Endothelial cell (in vitro differentiated cells): ENCODE data around the gene KAT2B. TPM values are rescaled to one million over a fixed set of nuclear protein-coding genes. Genes with fewer than 3 reads are reported as not detected.

ENCODE experiments used
- DNase-seq: peaks from one replicate; pipeline ENCODE4 v3.0.0; 2021; ENCODE audit warnings: low spot score
- H3K27ac Mint-ChIP-seq: one replicate; pipeline ENCODE4 v1.8.0; 2021; ENCODE audit warnings: mixed read lengths, inconsistent platforms; ENCODE audit not compliant: unreplicated experiment
- H3K27me3 Mint-ChIP-seq: one replicate; pipeline ENCODE4 v1.8.0; 2021; ENCODE audit warnings: mild to moderate bottlenecking, moderate library complexity, mixed read lengths, inconsistent platforms; ENCODE audit not compliant: unreplicated experiment
- H3K36me3 Mint-ChIP-seq: one replicate; pipeline ENCODE4 v1.8.0; 2021; ENCODE audit warnings: mild to moderate bottlenecking, low read depth, mixed read lengths, inconsistent platforms; ENCODE audit not compliant: unreplicated experiment
- H3K4me1 Mint-ChIP-seq: one replicate; pipeline ENCODE4 v1.8.0; 2021; ENCODE audit warnings: mild to moderate bottlenecking, mixed read lengths, inconsistent platforms; ENCODE audit not compliant: unreplicated experiment
- H3K4me3 Mint-ChIP-seq: one replicate; pipeline ENCODE4 v1.8.0; 2021; ENCODE audit warnings: mild to moderate bottlenecking, mixed read lengths, inconsistent platforms; ENCODE audit not compliant: unreplicated experiment
- H3K9me3 Mint-ChIP-seq: one replicate; pipeline ENCODE4 v1.8.0; 2021; ENCODE audit warnings: mixed read lengths, inconsistent platforms; ENCODE audit not compliant: unreplicated experiment
- total RNA-seq: library from RNA; stranded (reverse); fragmentation: NEBNext Ultra II Directional; extraction: Animal tissue kit (Norgen Biotek cat#: 25700); gene quantifications from one replicate; pipeline ENCODE4 v1.2.1, GENCODE V29; 2021; ENCODE audit not compliant: unreplicated experiment
- TF ChIP-seq, protein P1 (sequence below): fragments of 200-600 bp; sonication (generic); IDR thresholded peaks from one replicate; pipeline ENCODE4 v1.5.0; 2021; ENCODE audit warnings: antibody characterized with exemption; ENCODE audit not compliant: unreplicated experiment

KAT2B gene
- total RNA-seq, 1 donor from 2014 or later: 15.9 TPM

DNA sequence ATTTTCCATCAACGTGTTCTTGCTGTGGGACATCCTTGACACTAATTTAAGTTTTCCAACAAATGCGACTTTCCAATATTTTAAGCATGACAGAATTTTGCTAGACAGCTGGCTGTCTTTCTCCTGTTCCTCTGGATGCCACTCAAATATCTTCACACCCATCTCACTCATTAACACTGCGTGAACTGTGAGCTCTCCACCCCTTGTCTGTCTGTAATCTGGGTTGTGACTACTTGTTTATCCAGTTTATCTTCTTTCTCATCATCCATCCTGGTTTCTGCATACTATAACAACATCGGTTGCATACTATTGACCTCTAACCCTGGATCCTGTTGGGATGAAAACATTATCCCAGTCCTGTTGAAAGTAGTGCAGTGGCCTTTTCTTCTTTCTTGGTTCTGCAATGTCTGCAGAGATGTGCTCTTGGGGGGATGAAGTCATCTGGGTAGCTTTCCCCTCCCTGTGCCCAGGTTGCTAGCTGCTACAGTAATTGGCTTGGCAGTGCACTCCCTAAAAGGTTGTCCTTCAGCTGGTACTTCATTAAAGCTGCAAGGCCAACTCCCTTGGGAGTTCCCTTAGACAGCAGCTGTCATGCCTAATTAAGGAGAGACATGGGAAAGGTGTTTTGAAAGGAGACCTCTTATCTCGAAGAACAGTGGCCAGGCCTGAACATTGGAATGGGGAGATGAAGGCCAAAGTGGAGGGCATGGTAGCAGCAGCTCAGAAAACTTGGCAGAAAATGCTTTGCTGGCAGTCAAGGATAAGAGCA lies 24.7 kb downstream of the KAT2B start:
- Mint-ChIP-seq H3K27me3 (peaks cover 2% of the 10 kb centered on the region), H3K4me1 (no peaks in the 10 kb centered on the region), H3K27ac (no peak overlapping the region), H3K4me3 (no peak overlapping the region), H3K9me3 (no peaks in the 10 kb centered on the region), H3K36me3 (peaks cover under 1% of the 10 kb centered on the region)
- TF ChIP-seq, protein P1, sequence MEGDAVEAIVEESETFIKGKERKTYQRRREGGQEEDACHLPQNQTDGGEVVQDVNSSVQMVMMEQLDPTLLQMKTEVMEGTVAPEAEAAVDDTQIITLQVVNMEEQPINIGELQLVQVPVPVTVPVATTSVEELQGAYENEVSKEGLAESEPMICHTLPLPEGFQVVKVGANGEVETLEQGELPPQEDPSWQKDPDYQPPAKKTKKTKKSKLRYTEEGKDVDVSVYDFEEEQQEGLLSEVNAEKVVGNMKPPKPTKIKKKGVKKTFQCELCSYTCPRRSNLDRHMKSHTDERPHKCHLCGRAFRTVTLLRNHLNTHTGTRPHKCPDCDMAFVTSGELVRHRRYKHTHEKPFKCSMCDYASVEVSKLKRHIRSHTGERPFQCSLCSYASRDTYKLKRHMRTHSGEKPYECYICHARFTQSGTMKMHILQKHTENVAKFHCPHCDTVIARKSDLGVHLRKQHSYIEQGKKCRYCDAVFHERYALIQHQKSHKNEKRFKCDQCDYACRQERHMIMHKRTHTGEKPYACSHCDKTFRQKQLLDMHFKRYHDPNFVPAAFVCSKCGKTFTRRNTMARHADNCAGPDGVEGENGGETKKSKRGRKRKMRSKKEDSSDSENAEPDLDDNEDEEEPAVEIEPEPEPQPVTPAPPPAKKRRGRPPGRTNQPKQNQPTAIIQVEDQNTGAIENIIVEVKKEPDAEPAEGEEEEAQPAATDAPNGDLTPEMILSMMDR: no peak
- no peak for DNase-seq

DNA sequence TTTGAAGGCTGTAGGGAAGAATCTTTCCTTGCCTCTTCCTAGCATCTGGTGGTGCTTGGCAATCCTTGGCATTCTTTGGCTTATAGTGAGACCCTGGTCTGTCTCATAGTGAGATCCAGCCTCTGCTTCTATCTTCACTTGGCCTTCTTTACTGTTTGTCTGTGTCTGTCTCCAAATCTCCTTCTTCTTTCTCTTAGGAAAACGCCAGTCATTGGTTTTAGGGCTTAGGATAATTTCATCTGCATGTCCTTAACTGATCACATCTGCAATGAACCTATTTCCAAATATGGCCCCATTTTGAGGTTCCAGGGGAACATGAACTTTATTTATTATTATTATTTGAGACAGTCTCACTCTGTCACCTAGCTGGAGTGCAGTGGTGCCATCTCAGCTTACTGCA lies 25.8 kb downstream of the KAT2B start:
- Mint-ChIP-seq H3K36me3 (no peaks in the 10 kb centered on the region), H3K27ac (no peak overlapping the region), H3K9me3 (no peaks in the 10 kb centered on the region), H3K27me3 (no peaks in the 10 kb centered on the region), H3K4me1 (no peaks in the 10 kb centered on the region), H3K4me3 (no peak overlapping the region)
- TF ChIP-seq, protein P1: no peak
- no peak for DNase-seq

DNA sequence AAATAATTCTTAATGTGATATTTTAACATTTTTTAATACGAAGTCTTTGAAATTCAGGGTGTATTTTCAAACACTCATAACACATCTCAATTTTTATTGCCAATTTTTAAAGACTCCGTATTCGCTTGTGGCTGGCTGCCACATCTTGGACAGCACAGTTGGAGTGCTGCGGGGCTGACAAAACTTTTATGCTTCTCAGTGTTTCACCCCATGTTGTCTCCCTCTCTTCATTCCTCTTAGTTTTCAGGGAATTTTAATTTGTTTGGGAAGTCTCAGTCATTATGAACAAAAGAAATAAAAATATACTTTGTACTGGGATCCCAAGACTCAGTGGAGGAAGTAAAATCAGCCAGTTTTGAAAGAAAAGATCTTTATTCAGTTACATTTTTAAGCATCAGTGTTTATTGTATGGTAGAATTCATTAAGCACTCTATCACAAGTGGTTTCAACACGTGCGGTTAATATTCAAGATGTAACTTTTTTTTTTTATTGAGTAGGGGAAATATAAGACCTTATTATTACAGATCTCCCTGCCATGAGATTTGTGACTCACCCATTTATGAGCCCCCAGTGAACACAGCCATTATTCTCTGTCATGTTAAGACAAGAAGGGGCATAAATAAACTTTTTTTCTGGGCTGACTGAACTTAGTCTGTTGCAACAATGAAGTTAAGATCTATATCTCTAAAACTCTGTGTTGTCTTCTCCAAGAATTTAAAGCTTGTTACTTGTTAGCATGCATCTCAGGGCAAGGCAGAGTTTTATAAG lies 26.8 kb downstream of the KAT2B start:
- H3K36me3 Mint-ChIP-seq: no peaks in the 10 kb centered on the region
- no peaks in the 10 kb centered on the region for H3K27me3 Mint-ChIP-seq
- no peak overlapping the region for H3K27ac Mint-ChIP-seq
- H3K4me3 Mint-ChIP-seq: no peak overlapping the region
- H3K9me3 Mint-ChIP-seq: no peaks in the 10 kb centered on the region
- no peak for DNase-seq
- TF ChIP-seq, protein P1: no peak
- H3K4me1 Mint-ChIP-seq: no peaks in the 10 kb centered on the region

DNA sequence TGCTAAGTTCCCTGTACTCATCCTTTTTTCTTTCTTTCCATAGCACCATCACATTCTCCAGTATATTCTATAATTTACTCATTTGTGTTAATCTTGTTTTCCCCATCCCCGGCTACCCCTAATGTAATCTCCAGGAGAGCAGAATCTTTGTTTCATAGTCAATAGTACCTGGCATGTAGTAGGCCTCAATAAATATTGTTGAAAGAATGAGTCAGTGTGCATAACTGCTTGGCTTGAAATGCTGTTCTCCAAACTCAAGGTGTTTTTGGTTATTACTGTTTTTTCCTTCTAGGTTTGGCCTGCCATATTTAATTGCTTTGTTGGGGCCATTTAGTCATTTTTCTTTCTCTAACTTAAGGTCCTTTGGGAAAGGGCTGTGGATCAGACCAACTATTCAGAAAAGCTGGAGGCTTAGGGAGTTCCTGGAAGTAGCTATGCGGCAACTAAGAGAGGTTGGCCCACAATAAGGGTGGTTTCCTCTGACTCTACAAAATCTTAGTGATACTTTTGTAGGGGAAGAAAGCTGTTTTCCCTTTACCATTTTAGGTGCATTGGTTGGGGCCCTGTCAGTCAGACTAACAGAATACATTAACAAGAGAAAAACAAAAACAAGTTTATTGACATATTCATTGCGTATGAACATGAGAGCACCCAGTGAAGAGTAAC lies 28.4 kb downstream of the KAT2B start:
- TF ChIP-seq, protein P1: no peak
- Mint-ChIP-seq H3K4me3 (no peak overlapping the region), H3K36me3 (no peaks in the 10 kb centered on the region), H3K4me1 (no peaks in the 10 kb centered on the region), H3K27me3 (no peaks in the 10 kb centered on the region), H3K9me3 (no peaks in the 10 kb centered on the region), H3K27ac (no peak overlapping the region)
- DNase-seq: no peak
